Activated effector memory CD4-positive, alpha-beta T cell treated with Interleukin-2 at 50 U/mL for 16 hours (primary cell): ENCODE measurements around the gene HRCT1.
"Not testable (repeated sequence)": the region's sequence is repeated elsewhere in the genome, so short reads cannot be mapped to it uniquely, and the experiment has no call there.

Source experiments
- DNase-seq: peaks from one replicate; pipeline ENCODE4 v3.0.0-alpha.2; 2020

The HRCT1 gene

GRCh38 chr9:35905912-35906679, at the start of gene HRCT1:
HRCT1 (plus strand) TSS chr9:35906202; CDS start chr9:35906288, 86 bp downstream.
- no peak for DNase-seq

GRCh38 chr9:35856206-35856605, 49.8 kb upstream of the HRCT1 start:
- no peak for DNase-seq

GRCh38 chr9:35856882-35857281, 49.1 kb upstream of the HRCT1 start:
- no peak for DNase-seq

GRCh38 chr9:35858458-35858857, 47.5 kb upstream of the HRCT1 start:
- DNase-seq, result no peak

- no peak for DNase-seq
Observed at GRCh38 chr9:35859310-35859989, 46.6 kb upstream of the HRCT1 start.

GRCh38 chr9:35859990-35860339, 46.0 kb upstream of the HRCT1 start:
- no peak for DNase-seq

- DNase-seq, result no peak
Observed at GRCh38 chr9:35861161-35861897, 44.7 kb upstream of the HRCT1 start.

GRCh38 chr9:35862328-35862727, 43.7 kb upstream of the HRCT1 start:
- no peak for DNase-seq

GRCh38 chr9:35863583-35863982, 42.4 kb upstream of the HRCT1 start:
- no peak for DNase-seq

GRCh38 chr9:35864695-35865255, 41.2 kb upstream of the HRCT1 start:
- DNase-seq, result no peak

- no peak for DNase-seq
Observed at GRCh38 chr9:35867538-35867937, 38.5 kb upstream of the HRCT1 start.

GRCh38 chr9:35868933-35869332, 37.1 kb upstream of the HRCT1 start:
- no peak for DNase-seq

- no peak for DNase-seq
Observed at GRCh38 chr9:35869621-35870216, 36.3 kb upstream of the HRCT1 start.

- no peak for DNase-seq
Observed at GRCh38 chr9:35870351-35870923, 35.6 kb upstream of the HRCT1 start, which contains the start of gene OR13J1. OR13J1 (minus strand) TSS chr9:35870401; CDS start chr9:35870401, 0 bp downstream.

- no peak for DNase-seq
Observed at GRCh38 chr9:35871545-35871944, 34.5 kb upstream of the HRCT1 start.

GRCh38 chr9:35872505-35872904, 33.5 kb upstream of the HRCT1 start:
- DNase-seq, result no peak

- DNase-seq, result peak; percentile 57
Observed at GRCh38 chr9:35882263-35882848, 23.6 kb upstream of the HRCT1 start.

- DNase-seq, result no peak
Observed at GRCh38 chr9:35882996-35883395, 23.0 kb upstream of the HRCT1 start.

GRCh38 chr9:35884908-35885307, 21.1 kb upstream of the HRCT1 start:
- DNase-seq, result not testable (repeated sequence)

- no peak for DNase-seq
Observed at GRCh38 chr9:35891646-35892045, 14.4 kb upstream of the HRCT1 start.

- no peak for DNase-seq
Observed at GRCh38 chr9:35892051-35892450, 14.0 kb upstream of the HRCT1 start.

- no peak for DNase-seq
Observed at GRCh38 chr9:35896570-35896969, 9.4 kb upstream of the HRCT1 start.
